ENCODE measurements around the gene TVP23A.

The TVP23A gene

DNA sequence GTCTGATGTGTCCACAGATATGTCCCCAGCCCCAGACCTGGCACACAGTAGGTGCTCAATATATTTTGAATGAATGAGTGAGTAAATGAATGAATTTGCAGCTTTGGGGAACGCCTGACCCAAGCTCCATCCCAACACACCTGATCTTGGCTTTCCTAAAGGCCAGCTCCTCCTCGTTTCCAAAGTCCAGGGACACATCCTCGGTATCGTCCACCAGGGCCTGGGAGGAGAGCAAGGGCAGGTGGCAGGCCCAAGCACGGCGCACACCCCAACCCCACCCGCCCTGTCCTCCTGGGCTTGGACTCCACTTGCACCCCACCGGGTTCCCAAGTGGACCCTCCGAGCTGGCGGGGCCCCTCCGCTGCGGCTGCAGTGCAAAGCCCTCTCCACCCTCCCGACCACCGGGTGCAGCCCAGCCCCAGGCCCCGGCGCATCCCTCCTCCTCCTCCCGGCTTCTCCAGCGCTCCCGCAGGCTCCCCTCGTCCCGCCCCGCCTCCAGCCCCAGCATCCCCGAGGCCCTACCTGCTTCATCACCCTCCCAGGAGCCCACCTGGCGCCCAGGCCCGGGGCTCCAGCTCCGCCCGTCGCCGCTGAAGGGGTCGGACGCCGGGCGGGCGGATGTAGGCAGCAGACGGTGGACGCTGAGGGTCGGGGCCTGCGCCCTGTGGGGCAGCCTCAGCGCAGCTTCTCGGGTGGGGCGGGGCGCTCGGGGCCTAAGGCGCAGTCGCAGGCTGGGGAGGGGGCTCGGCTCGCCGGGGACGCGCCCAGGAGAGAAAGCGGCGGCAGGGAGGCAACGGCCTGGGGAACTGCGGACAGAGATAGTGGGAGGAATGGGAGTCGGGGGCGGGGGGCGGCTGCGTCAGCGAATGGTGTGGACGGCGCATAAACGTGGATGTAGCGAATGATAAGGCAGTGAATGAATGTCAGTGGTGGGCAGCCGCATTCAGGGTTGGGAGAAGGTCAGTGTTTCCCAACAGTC is at the start of gene TVP23A:
TSS of gene TVP23A (minus strand) at position 832 of the 979 bp plus-strand sequence. CDS start at position 531, 301 bp downstream.
- no peak for DNase-seq

DNA sequence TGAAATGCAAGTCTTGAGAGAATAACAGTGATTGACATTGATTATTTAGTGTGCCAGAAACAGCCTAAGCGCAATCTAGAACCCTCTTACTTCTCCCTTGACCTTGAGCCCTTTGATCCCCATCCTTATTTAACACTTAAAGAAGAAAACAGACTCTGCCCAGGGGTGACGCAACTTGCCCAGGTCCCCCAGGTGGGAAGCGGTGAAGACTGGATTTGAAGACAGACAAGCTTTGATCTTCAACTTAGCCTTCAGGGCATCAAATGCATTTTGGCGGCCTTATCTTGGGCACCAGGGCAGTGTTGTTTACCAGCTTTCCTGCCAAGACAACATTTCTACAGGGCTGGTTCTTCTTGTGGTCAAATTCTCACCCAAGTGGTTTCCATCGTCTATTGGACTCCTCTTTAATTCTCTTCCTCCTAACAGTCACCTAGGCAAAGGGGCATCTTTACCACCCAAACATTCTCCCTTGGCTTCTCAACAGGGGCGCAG is 49.6 kb upstream of the TVP23A start:
- no peak for DNase-seq

DNA sequence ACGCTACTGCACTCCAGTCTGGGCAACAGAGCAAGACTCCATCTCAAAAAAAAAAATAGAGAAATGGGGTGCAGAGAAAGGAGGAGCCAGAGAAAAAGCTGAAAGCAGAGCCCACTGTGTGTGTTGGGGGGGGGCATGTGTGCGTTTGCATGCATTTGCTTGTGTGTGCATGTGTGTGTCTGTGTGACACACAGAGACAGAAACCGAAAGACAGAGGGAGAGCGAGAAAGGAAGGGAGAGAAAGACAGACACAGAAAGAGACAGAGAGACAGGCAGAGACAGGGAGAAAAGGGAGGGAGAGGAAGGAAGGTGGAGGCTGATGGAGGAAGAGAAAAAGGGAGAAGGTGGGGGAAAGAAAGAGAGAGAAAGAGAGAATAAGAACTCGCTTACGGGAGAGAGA is 48.6 kb upstream of the TVP23A start:
- no peak for DNase-seq

DNA sequence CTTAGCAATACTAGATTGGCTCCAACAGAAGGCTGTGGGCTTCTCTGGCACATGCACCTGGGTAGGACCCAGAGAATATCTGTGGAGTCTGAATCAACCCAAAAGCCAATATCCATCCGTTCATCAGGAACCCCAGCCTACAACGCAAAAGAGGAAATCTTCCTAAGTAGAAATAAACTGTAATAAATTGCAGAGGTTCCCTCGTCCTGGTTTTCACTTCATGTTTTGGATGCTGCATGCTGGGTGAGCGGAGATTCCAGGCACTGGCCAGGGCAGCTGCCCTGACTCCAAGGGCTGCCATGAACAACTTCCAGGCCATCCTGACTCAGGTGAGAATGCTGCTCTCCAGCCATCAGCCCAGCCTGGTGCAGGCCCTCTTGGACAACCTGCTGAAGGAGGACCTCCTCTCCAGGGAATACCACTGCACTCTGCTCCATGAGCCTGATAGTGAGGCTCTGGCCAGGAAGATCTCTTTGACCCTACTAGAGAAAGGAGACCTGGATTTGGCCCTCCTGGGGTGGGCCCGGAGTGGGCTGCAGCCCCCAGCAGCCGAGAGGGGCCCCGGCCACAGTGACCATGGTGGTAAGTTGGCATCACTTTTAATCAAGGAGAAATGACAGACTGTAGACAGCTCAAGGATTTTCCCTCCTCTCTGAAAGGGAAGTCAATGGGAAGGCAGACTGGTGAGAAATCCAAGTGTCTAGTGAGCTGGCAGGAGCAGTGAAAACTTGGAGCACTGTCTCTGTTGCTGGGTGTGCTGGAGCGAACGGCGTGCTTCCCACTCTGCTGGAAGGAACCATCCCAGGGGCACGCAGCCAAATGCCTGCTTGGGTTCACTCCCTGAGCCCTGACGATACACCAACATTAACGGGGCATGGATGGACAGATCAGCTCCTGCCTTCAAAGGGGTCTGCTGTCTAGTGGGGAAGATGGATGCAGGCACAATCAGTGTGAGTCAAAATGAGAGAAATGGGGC is 47.7 kb upstream of the TVP23A start:
- no peak for DNase-seq

DNA sequence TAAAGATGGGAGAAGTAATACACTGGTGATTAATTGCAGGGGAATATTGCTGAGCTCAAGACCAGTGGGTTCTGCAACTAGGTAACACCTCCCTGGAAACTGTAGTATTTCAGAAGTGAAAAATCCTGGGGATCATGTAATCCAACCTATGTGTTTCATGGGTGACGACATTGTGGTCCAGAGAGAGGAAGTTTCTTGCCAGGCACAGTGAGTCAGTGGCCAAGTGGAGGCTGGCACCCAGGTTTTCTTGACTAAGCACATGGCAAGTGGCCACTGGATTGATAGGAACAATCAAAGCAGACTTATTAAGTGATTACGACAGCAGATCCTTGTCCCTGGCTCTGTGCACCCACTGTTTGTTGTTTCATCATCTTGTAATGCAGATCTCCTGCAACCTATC is 43.8 kb upstream of the TVP23A start:
- DNase-seq, result no peak

DNA sequence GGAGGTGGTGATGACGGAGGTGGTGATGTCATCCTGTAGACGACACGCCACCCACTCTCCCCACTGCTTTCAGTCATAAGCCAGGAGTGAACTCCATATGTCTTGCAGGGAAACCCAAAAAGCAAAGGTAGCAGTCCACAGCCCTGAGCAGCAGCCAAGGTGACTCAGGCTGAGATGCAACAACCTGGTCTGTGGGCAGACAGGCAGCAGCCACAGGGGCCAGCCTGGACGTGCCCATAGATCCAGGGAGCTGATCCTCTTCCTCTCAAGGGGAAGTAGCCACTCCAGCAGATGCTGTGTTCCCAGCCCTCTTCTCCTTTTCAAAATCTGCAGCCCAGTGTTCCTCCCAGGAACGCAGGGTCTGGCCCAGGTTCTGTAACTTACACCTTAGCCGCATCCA is 41.1 kb upstream of the TVP23A start:
- no peak for DNase-seq

DNA sequence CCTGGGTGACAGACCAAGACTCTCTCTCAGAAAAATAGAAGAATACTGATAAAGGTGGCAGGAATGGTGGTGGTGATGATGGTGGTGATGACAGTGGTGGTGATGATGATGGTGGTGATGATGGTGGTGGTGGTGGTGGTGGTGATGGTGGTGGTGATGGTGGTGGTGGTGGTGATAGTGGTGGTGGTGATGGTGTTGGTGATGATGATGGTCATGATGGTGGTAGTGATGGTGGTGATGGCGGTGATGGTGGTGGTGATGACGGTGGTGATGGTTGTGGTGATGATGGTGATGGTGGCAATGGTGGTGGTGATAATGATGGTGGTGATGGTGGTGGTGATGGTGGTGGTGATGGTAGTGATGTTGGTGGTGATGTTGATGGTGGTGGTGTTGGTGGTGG is 40.4 kb upstream of the TVP23A start:
- no peak for DNase-seq

DNA sequence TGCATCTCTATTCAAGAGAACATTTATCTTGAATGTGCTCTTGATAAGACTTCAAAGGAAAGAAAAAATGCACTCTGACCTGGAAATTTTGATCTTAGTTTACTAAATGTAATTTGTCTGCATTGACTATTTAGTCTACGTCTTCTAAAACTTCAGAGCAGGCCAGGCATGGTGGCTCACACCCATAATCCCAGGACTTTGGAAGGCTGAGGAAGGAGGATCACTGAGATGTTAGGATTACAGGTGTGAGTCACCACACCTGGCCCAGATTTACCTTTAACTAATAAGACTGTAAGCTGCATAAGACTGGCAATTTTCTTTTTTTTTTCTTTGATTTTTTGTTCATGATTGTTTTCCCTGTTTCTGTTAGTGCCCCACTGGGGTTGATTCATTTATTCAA is 39.6 kb upstream of the TVP23A start:
- no peak for DNase-seq

DNA sequence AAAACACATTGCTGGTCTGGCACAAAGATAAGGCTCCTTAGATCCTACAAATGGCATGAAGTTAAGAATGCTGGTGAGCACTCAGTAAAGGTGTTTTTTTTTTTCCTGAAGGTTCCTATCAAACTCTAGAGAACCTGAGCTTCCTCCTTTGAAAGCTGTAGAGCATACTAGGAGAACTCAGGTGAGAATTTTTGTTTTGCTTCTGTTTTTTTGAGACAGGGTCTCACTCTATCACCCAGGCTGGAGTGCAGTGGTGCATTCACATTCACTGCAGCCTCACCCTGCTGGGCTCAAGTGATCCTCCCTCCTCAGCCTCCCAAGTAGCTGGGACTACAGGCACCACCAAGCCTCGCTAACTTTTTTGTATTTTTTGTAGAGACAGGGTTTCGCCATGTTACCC is 37.4 kb upstream of the TVP23A start:
- DNase-seq, result no peak

DNA sequence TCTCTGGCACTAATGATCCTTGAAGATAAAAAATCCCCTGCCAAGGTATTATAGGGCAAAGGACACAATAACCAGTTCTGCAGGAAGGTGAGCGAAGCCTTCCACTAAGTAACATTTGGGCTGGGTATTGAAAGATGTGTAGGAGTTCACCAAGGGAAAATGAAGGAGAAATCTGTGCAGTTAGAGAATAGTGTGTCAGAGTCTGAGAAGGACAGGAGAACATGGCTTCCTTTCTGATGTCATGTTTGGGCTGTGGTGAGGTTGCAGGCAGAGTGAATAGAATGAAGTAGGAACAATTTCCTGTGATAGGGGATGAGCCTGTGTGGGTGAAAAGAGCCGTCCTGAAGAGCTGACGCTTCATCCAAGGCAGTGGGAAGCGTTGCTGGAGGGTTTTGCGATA is 34.4 kb upstream of the TVP23A start:
- DNase-seq, result no peak

DNA sequence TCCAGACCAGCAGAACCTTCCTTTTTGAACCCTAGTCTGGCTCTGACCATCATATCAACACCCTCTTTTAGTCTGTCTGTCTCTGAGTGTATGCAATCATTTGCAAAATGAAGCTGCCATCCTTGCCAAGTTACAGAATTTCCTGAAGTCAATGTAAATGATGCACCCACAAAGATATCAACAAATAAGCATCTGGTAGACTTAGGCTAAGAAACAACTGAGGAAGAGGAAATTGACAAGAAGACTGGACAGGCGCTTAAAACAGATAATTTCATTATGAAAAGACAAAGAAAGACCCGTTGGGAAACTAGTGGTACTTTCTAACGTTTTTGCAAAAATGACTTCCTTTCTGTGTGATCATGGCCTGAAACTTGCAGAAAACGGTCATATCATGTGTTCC is 33.7 kb upstream of the TVP23A start:
- no peak for DNase-seq

DNA sequence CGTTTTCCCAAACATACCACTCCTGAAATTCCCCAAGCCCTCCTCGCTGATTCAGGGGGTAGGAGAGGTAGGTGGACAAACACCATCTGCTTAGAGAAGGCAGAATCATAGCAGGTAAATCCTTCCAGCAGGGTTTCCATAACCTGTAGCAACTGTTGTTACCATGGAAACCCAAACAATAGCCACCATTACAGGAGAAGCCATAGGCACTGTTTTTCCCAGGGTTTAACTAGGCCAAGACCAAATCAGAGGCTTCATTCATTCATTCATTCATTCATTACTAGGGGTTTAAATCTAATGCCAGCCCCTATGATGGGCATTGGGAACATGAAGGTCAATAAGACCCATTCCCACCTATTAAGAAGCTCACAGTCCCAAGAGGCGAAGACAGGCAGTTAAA is 32.9 kb upstream of the TVP23A start:
- no peak for DNase-seq

DNA sequence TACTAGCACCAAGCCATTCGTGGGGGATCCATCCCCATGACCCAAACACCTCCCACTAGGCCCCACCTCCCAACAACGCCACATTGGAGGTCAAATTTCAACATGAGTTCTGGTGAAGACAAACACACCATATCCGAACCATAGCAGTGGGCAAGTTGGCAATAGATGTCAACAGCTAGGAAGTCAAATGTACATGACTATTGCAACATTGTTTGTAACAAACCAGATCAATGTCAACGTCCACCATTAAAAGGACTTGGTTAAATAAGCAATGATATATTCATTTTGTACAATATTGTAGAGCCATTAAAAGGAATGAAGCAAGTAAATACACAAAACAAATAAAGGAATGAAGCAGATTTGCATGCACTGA is 31.9 kb upstream of the TVP23A start:
- no peak for DNase-seq

DNA sequence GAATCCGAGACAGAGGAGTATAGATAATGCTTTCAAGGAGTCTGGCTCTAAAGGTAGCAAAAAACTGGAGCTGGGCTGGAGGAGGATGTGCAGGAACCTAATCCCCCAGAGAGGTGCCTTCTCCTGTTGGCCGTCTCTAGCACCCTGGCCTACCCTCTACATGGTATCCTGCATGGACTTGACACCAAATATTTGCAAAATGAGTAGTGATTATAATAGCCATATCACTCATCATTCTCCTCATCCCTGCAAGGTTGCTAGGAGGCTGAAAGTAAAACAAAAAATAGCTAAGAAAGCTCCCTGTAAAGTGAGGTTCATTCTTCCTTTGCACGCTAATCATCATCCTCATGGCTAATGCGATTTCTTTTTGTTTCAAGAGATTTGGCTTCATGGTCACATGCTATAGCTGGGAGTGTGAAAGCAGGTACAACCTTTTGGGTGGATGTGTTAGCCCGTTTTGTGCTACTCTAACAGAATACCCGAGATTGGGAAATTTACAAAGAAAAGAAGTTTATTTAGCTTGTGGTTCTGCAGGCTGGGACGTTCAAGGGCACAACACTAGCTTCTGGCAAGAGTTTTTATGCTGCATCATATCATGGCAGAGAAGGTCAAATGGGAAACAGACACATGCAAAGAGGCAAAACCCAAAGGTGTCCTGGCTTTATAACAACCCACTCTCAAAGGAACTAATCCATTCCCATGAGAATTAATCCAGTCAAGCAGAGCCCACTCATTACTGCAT is 31.3 kb upstream of the TVP23A start:
- DNase-seq, result no peak

DNA sequence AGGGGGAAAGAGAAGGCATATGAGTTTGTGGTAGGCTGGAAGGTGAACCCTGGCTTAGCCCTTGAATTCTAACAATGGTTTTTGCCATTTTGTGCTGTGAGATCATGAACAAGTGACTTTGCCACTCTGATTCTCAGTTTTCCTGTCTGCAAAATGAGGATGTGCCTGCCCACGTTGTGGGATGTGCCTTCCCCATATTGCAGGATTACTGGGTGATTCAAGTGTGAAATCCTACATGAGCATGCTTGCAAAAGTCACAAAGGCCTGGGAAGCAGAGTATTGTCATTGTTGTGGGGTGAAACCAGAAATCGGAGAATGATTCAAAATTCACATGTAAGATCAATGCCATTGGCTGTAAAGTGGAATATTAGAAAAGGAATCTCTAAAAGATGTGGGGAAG is 28.6 kb upstream of the TVP23A start:
- no peak for DNase-seq

DNA sequence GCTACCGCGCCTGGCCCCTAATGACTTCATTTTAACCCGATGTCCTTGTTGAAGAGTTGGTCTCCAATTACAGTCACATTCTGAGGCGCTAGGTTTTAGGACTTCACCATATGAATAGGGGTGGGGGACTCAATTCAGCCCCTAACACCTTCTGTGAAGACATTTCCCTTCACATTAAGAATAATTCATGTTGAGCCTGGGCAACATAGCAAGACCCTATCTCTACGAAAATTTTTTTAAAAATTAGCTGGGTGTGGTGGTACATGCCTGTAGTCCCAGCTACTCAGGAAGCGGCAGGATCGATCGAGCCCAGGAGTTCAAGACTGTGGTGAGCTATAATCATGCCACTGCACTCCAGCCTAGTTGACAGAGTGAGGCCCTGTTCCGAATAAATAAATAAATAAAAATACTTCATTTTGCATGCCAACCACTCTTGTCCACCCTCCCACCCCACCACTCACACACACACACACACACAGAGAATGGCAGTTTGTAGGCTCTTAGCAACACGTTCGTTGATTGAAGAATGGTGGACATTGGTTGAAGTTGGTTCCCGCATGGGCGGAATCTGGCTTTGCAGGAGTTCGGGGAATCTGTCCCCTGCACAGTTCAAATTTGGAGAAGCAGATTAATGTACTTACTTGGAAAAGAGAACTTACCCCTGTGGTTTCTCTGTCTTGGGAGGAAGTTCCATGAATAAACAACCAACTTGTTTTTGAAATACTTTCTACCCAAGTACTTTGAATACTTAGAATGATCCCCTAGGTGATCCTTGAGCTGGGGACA is 27.8 kb upstream of the TVP23A start:
- DNase-seq, result no peak

DNA sequence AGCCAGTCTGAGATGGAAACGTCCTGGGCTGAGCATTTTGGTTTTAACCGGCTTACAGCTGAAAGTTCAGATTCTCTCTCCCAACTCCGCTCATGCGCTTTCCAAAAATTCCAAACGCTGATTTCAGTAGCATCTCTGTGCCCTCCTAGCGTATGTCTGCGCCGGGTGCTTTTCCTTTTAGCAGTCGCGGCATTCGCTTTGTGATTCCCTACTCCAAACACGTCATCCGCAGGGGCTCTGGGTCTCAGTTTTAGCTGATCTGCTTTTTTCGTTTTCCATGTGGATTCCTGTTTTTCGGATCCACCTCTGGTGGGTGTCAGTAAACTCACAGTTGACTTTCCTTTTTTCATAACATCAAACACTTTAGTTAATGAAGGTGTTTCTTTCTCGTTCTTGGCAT is 22.1 kb upstream of the TVP23A start:
- DNase-seq, result no peak

DNA sequence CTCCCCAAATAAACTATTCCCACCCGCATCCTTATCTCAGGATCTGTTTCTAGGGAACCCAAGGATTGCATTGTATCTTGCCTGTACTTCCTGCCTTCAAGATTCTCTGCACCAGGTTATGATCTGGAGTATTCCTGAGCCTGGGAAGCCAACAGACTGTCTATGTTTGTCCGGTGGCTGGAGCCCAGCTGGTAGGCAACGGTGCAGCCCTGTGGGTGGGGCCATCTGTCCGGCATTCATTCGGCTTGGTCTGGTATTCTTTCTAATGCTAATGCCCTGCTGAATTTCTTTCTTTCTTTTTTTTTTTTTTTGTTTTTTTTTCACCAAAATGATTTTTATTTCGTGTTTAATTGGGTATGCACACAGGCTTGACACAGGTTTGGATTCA is 20.7 kb upstream of the TVP23A start:
- DNase-seq, result no peak

DNA sequence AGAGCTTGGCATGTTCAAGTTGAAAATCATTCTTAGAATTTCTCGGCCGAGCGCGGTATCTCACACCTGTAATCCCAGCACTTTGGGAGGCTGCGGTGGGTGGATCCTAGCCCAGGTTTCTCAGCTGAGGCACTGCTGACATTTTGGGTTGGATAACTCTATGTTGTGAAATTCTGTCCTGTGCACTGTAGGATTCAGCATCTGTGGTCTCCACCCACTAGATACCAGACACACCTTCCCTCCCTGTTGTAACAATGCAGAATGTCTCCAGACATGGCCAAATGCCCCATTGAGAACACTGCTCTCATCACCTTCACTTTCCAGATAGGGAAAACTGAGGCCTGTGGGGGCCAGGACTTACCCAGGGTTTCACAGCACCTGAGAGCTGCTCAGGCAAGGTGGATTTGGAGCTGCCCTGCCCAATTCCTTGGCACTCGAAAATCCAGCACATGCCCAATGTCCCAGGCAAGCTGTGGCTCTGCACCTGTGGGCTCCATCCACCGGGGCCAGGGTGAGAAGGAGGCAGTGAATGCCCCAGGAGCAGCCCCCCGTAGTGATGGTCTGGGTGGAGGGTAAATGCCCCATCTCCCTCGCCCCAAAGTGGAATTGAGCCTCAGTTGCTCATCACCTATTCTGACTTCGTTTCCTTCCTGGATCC is 20.2 kb upstream of the TVP23A start:
- no peak for DNase-seq

DNA sequence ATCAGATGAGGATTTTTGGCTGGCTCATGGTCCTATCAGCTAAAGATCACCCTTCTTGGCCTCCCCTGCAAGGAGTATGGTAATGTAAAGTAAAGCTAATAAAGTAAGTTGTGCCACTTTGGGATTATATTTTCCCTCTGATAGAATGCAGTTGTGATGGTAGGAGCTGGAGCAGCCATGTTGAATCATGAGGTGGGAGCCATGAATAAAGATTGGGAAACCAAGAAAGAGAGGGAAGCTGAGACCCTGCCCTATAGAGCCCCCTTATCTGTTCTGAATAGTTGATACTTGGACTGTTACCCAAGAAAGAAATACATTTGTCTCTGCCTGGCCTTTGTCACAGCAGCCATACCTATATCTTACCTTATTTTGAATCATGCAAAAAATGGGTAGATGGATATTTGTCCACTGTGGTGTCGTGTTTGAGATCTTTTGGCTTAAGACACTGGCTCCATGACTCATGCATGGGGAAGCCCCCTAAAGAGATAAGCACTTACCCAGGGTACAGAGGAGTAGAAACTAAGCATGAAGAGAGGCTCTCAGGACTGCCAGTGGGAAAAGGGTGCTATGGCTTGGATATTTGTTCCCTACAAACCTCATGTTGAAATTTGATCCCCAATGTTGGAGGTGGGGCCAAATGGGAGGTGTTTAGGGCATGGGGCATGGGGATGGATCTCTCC is 17.7 kb upstream of the TVP23A start:
- no peak for DNase-seq

Data from activated gamma-delta T cell treated with Interleukin-2 at 50 U/mL for 16 hours (primary cell).